ENCODE results near the gene SMAD5.

GRCh38 chr5:136094189-136094912 is 38.3 kb upstream of the SMAD5 start:
- TF ChIP-seq, protein P1, sequence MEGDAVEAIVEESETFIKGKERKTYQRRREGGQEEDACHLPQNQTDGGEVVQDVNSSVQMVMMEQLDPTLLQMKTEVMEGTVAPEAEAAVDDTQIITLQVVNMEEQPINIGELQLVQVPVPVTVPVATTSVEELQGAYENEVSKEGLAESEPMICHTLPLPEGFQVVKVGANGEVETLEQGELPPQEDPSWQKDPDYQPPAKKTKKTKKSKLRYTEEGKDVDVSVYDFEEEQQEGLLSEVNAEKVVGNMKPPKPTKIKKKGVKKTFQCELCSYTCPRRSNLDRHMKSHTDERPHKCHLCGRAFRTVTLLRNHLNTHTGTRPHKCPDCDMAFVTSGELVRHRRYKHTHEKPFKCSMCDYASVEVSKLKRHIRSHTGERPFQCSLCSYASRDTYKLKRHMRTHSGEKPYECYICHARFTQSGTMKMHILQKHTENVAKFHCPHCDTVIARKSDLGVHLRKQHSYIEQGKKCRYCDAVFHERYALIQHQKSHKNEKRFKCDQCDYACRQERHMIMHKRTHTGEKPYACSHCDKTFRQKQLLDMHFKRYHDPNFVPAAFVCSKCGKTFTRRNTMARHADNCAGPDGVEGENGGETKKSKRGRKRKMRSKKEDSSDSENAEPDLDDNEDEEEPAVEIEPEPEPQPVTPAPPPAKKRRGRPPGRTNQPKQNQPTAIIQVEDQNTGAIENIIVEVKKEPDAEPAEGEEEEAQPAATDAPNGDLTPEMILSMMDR (IDR thresholded peaks at IDR 0.05) = no peak
- TF ChIP-seq POLR2A (IDR thresholded peaks at IDR 0.05) = no peak

Measured in thyroid gland (tissue), 4 donors.